Measurements from ENCODE around the gene ZFC3H1.
"Not testable (repeated sequence)": the region's sequence is repeated elsewhere in the genome, so short reads cannot be mapped to it uniquely, and the experiment has no call there.

ZFC3H1 gene

GRCh38 chr12:71569885-71570284 is 93.8 kb downstream of the ZFC3H1 start:
- DNase-seq = not testable (repeated sequence)

DNA sequence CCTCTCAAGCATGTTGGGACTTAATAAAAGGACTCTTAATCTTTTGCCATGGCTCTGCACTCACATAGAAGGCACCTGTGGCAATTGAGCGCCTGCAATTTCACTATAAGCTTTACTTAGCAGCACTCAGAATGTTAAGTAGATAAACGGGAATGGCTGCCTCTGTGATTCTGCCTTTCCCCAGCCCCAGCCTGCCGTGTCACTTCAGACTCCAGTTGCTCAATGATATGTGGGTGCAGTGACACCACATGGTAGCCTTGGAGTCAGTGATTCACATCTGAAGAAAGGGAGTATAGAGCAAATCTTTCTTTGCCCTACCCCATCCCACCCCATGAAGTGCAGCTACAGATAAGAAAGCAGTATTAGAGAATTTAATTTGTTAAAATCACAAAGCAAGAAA is 96.1 kb downstream of the ZFC3H1 start:
- no peak for DNase-seq

- DNase-seq = no peak
Measured at GRCh38 chr12:71566655-71567054, 97.0 kb downstream of the ZFC3H1 start.

GRCh38 chr12:71565535-71565934 is 98.1 kb downstream of the ZFC3H1 start:
- no peak for DNase-seq

GRCh38 chr12:71562676-71563595 is 100.7 kb downstream of the ZFC3H1 start:
- no peak for DNase-seq
